NCI-H345 (cell line): ENCODE data around the gene CD200.
"Not testable (repeated sequence)": the region's sequence is repeated elsewhere in the genome, so short reads cannot be mapped to it uniquely, and the experiment has no call there.

ENCODE experiments used
- DNase-seq: peaks from one replicate; lab custom pipeline; 2025; lab: John Stamatoyannopoulos, UW

Gene CD200

DNA sequence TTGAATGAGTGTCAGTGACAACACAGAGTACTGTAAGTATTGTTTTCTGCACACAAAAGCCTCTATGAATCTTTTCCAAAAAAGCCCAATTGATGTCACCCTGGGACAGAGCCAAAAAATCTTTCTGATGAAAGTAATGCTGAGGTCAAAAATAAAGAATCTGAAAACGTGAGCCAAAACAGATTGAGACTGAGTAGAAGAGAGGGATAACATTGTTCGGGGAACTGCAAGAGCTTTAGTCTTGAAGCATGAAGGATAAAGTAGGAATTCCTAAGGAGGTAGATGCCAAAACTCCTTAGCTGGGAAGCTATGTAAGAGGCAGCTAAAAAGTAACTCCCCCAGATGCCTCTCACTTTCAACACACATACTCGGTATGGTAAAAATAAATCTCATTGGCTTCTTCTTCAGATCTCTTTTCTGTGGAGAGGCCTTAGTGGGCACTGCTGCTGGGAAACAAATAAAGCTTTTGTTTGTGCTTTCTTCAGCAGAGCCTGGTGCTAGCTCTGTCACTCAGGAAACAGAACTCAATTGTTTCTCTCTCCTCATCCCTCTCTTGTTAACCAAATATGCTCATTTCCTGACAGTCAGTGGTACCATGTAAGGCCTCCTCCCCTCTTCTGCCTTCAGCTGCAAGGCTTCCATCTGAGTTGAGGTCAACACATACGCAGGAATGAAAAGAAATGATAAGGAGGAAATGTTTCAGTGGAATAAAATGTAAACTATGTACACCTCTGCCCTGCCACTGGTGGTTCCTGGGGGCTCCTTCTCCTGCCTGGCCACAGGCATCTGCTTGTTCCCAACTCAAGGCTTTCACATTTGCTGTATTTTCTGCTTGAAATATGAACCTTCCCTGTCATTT is 58.1 kb downstream of the CD200 start:
- DNase-seq = no peak

DNA sequence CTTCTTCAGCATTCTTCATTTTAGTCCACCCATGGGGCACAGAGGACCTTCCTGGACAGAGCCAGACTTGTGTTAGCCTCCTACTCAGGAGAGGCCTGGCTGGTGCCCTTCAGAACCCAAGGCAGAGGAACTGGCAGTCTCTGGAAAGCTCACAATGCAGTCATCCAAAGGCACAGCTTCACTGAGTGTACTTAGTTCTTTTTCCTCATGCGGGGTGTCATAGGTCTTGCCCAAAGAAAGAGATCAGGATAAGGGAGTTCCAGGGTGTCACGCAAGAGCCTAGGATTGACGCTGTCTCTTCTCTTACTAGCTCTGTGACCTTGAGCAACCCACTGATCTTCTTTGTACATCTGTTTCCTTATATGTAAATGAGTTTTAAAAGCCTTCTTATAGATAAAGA is 58.7 kb downstream of the CD200 start:
- DNase-seq = no peak

DNA sequence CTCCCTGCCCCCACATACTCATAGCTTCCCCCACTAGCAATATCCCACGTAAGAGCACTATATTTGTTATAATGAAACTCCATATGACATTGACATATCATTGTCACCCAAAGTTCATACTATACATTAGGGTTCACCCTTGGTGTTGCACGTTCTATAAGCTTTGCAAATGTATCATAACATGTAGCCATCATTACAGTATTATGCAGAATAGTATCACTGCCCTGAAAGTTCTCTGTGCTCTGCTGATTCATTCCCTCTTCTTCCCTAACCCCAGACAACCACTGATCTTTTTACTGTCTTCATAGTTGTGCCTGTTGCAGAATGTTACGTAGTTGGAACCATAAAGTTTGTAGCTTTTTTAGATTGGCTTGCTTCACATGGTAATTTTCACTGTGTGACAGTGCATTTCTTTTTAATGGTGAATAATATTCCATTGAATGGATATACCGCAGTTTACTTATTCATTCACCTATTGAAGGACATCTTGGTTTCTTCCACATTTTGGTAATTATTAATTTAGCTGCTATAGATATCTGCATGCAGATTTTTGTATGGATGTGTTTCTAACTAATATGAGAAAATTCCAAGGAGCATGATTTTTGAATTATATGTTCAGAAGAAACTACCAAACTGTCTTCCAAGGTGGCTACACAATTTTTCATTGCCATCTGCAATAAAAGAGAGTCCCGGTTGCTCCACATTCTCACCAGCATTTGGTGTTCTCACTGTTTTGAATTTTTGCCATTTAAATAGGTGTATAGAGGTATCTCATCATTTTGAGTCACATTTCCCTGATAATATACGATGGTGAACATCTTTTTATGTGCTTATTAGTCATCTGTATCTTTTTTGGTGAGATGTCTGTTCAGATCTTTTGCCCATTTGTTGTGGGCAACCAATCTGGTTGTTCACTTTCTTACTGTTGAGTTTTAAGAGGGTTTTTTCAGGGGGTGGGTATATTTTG is 59.7 kb downstream of the CD200 start:
- no peak for DNase-seq

DNA sequence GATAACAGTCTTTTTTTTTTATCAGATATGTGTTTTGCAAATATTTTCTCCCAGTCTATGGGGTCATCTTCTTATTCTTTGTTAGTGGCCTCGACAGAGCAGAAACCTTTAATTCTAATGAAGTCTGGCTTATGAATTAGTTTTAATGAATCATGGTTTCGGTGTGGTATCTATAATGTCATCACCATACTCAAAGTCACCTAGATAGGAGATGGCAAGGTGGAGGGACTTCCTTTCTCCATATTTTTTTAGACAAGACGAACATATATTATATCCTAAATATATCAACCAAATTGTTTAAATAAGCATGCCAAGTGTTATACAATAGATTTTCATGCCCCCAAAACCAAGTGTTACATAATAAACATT is 60.4 kb downstream of the CD200 start:
- no peak for DNase-seq

DNA sequence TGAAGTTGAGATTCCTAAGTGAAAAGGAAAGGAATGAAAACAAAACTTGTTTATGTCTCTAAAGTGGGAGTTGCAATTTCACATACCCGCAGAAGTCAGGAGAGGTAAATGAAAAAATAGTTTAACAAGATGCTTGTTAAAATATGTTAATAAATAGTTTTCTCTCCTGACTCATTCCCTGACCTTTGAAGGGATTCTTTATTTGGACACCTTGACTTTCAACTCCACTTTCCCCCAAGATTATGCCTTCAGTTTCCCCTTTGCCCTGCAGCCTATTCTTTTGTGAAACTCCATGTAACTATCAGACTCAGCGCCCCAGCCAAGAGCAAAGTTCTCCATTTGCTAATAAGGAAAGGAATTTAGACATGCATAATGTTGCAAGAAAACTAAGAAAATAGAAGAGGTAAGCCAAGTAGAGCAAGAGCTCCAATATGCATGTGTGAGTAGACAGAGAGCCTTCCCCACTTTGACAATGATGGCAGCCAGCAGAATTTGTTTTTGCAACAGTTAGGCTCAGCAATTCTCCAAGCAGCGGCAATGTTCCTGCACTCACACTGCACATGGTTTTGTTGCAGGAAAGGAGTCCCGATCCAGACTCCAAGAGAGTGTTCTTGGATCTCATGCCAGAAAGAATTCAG is 61.2 kb downstream of the CD200 start:
- DNase-seq = no peak

DNA sequence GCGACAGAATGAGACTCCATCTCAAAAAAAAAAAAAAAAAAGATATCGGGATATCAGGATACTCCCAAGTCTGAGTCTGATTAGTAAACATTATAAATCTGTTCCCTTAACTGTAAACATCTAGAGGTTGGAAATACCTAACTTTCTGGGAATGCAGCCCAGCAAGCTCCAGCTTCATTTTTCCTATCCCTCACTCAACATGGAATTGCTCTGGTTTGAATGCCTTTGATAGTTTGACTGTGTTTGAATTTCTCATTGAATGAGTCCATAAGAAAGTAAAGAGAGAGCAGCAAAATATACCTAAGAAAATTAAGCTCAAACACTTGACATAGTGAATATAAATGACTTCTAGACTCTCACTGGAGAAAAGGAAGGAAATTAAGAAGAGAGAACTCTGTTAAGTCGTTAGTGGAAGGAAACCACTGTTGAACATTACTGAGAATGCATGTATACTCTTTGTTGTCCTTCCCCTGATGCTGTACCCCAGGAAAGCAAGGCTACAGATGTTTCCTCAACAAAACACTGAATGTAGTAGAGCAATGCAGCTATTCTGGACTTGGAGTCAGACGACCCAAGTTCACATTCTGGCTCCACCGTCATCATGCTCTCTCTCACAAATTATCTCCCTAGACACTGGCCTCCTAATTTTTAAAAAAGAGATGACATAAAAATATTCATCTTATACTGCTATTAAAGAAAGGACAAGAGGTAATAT is 62.4 kb downstream of the CD200 start:
- DNase-seq = no peak

DNA sequence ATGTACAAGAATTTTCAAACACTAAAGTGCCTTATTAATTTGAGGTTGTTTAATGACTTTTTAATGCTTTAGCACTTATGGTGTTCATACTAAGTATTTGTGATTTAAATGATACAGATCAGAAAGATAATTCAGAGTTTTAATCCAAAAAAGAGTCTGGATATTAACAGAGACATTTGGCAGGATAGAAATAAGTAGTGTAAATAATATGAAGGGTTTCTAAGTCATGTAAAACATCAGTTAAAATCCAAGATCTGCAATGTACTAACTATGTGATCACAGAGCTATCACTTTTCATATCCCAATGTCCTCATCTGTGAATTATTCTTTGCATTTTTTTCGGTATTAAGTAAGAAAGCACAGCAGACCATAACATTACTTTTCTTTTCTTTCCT is 62.9 kb downstream of the CD200 start:
- DNase-seq = no peak

DNA sequence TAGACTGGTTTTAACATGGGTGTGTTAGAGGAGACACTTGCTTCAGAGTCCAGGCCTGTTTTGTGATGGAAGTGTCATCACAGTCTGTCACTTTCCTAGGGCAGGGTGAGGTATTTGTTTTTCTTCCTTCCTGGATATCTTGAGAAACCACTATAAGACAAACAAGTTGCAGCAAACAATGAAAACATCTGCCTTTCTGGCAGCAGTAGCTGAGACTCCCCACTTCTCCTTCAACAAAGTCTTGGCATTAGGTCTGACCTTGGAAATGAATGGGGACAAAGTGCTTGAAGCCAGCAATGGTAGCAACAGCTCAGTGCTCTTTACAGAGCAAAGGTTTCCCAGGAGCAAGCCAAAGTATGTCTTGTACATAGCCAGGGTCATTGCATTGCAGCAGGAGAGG is 64.6 kb downstream of the CD200 start:
- no peak for DNase-seq

DNA sequence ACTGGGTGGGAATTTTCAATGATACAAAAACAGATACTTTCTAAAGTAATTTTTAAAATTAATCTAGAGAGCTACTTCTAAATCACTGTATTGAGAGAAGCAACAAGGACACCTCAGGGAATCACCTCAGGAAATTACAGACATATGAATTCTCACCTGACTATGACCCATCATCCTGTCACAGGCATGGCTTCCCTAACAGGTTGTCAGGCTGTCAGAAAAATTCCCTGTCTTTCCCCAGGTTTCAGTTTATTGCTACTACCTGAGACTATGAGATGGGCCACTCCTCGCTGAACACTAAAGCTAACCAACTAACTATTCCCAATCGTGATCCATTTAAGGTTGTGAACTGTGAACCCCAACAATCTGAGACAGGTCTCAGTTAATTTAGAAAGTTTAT is 66.1 kb downstream of the CD200 start:
- DNase-seq = no peak

DNA sequence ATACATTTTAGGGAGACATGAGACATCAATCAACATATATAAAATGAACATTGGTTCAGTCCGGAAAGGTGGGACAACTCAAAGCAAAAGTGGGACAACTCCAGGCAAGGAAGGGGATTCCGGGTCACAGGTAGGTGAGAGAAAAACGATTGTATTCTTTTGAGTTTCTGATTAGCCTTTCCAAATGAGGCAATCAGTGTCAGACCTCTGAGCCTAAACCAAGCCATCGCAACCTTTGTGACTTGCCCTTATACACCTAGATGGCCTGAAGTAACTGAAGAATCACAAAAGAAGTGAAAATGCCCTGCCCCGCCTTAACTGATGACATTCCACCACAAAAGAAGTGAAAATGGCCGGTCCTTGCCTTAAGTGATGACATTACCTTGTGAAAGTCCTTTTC is 66.6 kb downstream of the CD200 start:
- not testable (repeated sequence) for DNase-seq

DNA sequence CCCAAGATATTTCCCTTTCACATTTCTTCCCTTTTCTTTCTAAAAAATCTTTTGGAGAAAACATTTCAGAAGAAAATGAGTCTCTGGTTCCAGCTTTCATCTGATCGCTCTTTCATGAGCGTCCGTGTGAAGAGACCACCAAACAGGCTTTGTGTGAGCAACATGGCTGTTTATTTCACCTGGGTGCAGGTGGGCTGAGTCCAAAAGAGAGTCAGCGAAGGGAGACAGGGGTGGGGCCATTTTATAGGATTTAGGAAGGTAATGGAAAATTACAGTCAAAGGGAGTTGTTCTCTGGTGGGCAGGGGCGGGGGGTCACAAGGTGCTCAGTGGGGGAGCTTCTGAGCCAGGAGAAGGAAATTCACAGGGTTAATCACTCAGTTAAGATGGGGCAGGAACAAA is 67.4 kb downstream of the CD200 start:
- DNase-seq = not testable (repeated sequence)

DNA sequence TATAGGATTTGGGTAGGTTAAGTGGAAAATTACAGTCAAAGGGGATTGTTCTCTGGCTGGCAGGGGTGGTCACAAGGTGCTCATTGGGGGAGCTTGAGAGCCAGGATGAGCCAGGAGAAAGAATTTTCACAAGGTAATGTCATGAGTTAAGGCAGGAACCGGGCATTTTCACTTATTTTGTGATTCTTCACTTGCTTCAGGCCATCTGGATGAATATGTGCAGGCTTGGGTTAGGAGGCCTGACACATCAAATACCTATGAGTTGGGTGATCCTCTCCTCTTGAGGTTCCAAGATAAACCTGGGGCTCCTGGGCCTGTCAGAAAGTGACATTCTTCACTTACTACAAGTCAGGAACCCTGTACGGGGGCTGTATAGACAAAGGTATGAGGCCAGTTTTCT is 68.7 kb downstream of the CD200 start:
- no peak for DNase-seq

DNA sequence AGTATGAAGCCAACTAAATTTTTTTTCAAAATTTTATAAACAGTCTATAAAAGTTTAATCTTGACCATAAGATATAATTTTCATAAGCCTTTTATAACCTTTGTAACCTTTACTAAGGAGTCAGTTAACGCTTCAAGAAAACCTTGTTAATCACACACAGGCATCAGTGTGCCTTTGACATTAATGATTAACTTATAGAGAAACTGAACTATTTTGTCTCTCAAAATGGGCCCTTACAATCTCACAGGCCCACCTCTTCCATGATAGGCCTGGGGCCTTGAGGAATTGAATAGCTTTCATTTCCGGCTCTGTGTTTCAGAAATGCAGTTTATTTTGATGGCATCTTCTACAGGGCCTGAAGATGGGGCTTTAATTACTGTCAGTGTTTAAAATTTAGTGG is 70.1 kb downstream of the CD200 start:
- DNase-seq = no peak

DNA sequence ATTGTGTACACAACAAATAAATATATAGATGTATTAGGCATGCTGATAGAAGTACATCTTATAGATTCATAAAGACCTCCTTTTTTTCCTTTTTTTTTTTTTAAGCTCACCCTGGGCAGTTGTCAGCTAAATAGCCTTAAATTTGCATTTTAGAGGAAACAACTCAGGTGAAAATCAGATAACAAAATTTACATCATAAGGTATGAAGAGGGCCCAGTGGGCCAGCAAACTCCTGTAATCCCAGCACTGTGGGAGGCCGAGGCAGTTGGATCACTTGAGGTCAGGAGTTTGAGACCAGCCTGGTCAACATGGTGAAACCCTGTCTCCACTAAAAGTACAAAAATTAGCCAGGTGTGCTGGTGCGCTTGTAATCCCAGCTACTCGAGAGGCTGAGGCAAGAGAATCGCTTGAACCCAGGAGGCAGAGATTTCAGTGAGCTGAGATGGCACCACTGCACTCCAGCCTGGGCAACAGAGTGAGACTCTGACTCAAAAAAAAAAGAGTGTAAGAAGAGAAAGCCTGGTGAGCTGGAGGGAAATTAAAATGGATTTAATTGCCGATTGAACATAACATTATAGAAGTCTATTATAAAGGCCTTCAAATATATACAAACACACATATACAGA is 72.1 kb downstream of the CD200 start:
- not testable (repeated sequence) for DNase-seq

DNA sequence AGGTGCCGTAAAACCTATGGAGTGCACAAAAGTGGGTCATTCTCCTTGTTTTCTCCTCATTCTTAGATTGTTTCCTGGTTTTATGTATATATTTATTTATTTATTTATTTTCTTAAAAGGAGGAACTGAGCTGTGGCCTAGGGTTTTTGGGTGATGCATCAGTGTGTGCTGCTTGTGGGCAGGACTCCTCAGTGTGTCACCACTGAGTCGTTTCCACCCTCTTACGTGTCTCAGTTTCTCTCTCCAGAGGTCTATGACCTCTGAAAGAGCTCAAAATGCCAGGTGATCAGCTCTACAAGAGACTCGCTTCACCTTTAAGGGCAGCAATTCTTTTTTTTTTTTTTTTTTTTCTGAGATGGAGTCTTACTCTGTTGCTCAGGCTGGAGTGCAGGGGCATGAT is 72.9 kb downstream of the CD200 start:
- DNase-seq = no peak

DNA sequence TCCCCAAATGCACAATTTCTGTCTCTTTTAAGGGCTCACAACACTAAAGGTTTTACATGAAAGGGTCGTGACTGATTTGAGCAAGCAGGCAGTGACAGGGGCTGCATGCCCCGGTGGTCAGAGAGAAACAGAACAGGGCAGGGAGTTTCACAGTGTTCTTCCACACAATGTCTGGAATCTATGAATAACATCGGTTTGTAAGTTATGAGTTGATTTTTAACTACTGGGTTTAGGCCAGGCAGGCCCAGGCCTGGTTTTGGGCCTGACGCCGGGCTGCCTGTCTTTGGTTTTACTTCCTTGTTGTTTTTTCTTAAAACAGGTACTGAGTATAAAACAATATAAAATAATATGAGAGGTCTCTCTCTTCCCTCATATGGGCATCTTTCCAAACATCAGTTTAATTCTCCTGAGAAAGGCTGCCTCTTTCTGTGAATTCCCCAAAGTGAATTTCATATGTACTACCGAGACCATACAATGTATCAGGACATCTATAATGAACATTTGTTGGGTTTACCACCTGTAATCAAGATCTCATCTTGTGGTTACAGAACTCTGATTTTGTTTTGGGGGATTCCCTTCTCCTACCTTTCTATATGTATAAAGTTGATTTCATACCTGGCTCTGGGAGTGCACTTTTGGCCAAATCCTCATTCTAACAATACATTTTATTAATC is 74.4 kb downstream of the CD200 start:
- DNase-seq = no peak

DNA sequence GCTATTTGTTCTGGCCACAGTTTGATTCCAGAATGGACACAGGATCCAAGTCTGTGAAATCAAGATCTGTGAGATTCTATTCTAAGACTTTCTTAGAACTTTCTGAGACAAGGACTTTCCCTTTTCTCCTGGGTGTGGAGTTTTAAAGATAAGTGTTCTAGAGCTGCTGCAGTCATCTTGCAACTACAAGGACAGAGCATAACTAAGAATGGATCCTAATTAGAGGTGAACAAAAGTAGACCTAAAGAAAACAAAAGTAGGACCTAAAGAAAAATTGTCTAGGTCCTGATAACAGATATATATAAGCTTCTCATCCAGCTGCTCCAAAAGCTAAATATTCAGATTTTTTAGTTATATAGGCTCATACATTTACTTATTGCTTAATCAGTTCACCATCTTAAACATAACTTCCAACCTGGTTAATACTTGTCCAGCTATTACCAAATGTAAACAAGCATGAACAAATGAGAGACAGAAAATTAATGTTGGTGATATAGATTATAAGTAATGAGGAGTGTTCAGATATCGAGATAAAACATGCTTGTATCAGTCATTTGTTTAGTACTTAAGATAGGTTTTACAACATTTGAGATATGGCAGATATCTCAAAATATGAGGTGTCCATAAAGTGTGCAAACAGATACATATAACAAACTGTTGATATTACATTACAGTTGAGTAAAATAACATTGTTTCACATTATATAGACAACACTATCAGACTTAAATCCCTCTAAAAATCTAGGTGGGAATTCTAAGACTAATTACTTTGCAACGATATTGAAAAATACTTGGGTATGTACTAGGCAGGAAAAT is 75.1 kb downstream of the CD200 start:
- DNase-seq = no peak

DNA sequence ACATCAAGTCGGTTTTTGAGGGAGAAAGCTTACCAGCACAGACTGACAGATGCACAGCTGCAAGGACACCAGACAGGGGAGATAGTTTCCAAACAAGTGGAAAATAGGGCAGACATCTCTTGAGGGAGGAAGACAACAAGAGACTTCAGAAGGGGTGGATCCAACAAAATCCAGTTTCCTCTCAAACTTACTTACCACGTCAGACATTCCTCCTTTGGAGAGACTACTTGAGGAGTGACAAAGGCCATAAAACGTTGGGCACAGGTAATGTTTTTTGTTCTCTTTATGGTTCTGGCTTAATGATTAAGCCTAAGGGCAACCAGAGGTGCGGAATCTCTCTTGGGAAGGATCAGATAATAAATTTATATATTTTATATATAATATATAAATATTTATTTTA is 76.1 kb downstream of the CD200 start:
- DNase-seq = no peak

DNA sequence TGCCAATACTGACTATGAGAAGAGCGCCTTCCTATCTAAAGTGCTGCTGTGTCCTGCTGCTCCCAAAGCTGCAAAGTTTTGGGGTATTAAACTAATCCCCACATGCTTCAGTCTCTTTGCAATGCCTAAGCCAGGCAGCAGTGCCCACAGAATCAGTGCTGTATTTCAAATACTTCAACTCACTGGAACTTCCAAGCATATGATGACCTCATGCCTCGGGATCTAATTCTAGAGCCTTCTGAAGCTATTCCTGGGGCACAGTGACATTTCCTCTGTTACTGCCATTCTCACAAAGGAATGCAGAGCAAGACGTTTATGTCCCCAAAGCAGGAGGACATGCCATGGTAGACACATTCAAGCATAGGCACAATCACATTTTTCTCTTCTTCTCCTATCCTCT is 78.5 kb downstream of the CD200 start:
- DNase-seq = no peak
